GM18498 (cell line): Measurements from ENCODE around the gene TMEM119.

Source experiments
- ATAC-seq: cut with Tn5 transposase; IDR thresholded peaks from one replicate; pipeline ENCODE4 v1.9.1; 2021; ENCODE audit warnings: mild to moderate bottlenecking, moderate library complexity; ENCODE audit not compliant: unreplicated experiment

TMEM119 gene, protein sequence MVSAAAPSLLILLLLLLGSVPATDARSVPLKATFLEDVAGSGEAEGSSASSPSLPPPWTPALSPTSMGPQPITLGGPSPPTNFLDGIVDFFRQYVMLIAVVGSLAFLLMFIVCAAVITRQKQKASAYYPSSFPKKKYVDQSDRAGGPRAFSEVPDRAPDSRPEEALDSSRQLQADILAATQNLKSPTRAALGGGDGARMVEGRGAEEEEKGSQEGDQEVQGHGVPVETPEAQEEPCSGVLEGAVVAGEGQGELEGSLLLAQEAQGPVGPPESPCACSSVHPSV

DNA sequence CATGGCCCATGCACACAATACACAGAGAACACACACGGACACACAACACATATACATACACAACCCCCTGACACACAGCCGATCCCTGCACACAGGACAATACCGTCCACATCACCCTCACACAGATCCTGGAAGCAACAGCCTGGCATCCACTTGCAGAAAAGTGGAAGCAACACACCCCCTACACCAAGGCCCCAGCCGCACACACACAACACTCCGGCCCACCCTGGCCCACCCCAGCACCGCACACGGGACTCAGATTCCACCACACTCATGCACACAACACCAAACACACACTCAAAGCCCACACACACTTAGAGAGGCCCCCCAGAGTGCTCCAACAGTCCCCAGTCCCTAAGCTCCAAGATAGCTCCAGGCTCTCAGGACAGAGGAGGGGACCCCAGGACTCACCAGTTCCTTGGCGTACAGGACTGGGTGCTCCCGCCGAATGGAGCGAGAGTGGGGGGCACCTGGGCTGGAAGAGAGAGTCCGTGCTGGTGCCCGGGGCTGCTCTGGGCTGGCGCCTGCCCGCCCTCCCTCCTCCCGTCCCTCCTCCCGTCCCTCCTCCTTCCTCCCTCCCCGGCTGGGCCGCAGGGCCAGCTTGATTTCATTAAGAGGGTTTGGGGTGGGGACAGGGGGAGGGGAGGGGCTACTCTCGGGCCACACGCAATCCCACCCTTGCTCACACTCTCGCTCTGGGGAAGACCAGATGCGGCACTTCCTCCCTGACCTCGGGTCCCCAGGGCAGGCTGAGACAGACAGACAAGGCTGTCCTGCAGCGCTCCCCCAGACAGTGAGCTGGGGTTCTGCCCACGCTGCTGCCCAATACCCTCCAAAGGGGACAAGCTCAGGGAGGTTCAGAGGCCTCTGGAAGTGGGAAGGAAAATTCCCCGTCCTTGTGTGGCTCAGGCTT, at the start of gene TMEM119:
TSS of gene TMEM119 (minus strand) at position 526 of the 913 bp plus-strand sequence. CDS start 5,701 bp downstream, outside the sequence.
- no peak for ATAC-seq

DNA sequence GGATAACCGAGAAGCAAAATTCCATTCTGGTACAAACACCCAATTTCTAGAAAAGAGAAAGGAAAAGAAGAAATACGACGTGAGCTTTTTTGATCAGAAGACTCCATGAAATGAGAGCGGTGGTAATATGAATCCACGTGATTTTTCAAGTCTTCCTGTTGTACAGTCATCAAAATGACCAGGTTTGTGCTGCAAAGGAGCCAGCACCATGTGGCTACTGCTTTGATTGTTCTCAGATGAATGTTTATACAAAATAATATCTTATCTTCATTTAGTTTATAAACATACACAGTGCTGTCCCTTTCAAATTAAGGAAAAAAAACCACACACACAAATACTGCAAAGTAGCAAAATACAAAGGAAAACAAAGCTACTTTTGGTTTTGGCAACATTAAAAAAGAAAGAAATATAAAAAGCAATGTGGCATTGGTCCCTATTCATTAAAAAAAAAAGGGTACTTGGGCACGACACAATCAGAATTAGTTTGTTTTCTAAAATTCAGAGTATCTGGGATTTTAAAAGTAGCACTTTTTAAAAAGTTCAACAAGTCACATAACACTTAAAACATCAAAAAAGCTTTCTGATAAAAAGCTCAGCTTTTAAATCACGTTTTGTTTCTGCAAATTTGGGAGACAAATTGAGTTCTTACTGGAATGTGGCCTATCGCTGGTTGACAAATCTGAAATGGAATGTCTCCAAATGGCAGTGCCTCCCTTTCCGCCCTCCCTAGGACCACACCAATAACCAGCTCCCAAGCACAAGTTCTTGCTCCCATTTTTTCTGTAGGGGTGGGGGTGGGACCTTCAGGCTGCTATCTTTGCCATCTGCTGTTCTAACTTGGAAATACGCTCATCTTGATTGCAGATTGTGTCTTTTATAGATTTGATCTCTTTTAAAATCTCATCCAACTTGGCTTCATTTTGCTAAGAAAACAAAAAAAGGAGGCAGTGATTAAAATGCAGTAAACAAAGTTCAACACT, 49.0 kb upstream of the TMEM119 start:
- no peak for ATAC-seq

DNA sequence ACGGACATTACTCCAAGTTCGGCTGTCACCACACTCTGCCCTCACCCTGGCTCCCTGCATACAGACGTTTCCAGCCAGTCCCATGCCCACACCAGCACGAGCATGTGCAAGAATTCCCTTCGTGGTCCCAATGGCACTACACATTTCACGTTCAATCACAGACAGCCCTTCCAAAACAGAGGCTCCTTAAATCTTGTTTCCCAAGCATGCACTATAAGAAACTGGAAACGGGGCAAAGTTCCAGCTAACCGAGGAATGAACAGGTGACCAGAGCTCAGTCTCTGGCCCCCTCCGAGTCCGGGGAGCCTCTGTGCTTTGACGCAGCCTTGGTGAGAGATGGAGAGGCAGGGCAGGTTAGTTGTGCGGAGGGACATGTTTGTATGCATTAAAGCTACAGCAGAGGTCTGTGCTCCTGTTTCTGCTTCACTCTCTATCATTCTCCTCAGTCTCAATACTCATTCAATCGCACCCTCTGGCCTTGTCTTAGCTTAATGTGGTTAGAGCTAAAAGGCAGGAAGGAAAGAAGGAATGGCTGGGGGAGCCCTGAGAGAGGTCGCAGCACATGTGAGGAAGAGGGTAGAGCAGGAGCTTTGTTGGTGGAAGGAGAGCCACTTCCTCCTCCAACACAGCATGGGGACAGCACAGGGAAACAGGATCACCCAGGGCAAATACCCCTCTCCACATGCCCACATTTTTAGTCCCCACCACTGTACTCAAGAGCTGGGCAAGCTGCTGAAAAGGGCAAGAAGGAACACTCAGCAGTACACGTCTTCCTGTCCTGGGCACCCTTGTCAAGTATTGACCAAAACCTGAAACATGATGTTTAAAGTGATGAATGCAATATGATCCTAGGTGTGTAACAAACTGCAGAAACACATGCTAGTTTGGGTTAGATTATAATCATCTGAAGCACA, 48.1 kb upstream of the TMEM119 start:
- ATAC-seq, result no peak

DNA sequence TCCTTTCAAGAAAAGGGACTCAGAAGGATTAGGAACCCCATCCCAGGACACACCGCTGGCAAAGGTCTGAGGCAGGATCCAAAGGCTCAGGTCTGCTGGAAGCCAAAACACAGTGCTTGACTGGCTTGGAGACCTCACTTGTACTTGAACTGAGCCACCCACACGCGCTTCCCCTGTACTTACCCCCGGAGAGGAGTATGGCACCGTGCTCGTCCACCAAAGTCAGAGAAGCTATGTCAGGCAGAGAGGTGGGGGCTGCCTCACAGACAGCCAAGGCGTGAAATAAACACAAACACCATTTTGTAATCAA, 46.9 kb upstream of the TMEM119 start:
- ATAC-seq, result no peak

DNA sequence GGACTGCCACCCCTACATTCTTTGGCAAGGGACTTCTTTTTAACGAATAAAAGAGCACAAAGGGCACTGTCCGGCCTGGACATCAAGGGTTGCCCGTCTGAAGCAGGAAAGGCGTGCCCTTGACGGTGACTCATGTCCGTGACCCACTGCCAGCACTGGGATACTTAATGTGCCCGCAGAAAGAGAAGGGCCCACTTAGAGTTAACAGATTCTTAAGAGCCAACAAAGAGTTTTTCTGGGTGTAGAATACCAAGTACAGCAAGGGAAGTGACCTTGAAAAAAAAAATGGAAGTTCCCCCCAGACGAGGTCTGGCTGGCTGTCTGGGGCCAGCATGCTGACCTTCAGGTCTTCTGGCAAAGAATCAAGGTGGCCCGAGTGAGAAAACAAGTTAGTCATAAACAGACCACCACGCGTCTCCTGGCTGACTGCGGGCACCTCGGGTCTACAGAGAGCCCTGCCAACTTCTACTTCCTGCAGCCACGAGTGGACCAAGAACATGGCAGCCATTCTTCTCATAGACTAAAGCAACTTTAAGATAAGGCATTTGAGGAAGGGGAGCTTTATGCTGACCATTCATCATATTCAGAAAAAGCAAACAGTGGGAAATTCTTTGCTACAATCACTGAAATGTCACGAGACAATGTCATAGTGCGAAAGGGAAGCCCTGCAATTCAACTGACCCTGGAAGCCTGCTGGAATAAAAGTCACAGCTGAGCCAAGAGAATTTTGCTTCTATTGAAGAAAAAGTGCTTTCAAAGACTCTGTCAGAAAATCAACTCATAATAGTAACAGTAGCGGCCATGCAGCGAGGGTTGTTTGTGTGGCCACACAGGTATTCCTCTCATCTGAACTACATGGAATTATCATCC, 46.3 kb upstream of the TMEM119 start:
- no peak for ATAC-seq

DNA sequence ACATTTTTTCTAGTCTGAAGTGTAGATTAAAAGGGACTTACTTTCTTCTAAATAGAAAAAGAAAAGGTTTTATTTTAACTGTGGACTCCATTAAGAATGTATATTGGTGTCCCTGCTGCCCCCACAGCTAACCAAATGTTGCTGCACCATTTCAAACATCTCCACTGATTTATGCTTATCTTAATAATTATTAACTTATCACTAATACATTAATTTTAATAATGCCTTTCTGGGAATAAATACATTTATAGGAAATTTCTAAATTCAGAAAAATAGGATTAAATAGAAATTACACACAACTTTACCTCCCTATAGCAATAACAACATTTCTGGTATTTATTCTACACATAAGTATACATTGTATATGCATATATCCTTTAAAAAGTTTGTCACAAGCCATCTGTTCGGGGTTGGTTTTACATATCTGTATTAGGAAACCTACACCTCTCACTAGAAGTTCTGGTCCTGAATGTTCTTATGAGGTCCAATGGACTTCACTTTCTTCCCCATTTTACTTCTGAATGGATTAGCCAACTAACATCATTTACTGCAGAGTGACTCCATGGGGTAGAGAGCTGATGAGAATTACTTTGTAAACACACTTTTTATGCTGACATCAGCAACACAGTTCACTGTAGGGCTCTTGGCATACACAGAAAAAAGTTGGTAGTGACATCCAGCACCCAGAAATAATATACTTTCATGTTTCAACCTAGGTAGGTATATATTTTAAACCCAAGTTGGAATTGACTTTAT, 45.2 kb upstream of the TMEM119 start:
- ATAC-seq, result no peak

DNA sequence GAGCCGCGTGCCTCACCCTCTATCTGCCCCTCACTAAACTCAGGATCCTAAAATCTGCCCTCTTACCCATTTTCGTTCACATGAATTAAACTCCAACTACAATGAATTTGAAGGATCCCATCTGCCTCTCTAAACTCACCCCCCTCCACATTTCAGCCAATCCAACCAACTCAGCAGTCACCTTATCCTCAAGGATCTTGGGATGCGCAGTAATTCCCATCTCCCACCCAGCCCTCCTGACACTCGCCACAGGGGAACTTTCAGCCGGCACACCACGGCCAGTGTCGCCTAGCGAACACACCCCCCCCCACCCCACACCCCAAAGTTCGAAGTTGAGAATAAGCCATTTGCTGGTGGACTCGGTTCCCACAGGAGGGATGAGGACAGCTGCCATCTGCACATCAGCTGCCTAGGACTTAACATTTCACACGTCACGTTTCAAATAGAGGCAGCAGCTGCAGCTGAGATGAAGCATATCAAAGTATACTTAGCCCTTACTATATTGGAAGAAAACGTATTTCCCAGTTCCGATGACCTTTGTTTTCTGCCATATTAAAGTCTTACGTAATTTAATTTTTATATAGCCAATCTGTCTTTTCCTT, 44.5 kb upstream of the TMEM119 start:
- ATAC-seq, result no peak

DNA sequence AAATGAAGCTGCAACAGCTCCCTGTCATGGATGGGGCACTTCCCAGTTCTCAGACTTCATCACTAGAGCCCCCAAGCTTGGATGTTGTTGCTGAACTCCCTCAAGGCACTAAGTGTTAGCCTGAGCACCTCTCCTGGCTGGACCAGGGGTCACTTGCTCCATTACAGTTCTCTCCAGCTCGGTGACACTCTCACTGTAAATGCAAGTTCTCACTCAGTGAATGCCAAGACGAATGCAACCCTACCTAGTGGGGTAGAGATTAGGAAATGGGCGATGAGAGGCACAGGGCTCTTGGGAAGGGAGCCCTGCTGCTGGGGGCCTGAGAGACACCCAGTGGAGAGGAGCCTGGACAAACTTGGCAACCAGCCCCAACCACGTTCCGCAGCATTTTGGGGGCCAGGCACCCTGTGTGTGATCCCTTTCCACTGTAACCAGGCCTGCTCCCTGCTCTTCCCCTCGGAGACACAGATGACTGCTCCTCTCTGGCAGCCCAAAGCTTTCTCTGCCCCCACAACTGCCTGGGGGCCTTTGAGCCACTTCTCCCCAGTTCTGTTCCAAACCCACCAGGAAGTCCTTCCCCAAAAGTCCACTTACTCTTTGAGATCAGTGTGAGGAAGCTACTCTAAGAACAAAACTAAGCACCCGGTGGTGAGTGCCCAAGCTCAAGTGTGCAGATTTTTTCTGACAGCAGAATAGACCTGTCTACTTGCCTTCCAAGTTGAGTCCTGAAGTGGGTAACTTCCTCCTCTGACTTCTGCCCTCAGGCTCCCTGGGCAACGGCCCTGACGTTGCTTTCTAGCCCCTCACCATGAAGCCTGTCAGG, 43.8 kb upstream of the TMEM119 start:
- no peak for ATAC-seq

DNA sequence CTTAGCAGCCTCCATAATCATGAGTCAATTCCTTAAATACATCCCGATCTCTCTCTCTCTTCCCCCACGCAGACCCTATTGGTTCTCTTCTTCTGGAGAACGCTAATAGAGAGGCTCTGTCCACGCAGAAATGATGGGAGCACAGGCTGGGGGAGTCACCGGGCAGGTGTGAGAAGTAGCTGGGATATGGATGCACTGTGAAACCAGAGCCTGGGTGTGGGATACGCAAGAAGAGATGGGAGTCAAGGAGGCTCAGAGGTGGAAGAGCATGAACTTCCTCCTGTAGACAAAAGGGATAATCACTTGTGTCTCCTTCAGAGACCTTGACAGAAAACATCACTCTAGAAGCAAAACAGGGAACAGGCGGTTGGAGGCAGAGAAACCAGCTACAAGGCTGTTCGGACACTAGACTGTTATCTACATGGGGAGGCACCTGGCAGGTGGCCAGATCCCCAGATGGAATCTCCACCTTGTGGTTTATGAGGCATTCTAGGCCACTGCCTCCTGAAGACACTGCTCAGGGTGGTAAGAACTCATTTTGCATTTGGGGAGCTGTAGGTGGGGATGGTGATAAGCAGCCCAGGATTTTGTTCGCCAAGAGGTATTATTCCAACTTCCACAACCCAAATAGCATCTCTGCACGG, 43.0 kb upstream of the TMEM119 start:
- no peak for ATAC-seq

DNA sequence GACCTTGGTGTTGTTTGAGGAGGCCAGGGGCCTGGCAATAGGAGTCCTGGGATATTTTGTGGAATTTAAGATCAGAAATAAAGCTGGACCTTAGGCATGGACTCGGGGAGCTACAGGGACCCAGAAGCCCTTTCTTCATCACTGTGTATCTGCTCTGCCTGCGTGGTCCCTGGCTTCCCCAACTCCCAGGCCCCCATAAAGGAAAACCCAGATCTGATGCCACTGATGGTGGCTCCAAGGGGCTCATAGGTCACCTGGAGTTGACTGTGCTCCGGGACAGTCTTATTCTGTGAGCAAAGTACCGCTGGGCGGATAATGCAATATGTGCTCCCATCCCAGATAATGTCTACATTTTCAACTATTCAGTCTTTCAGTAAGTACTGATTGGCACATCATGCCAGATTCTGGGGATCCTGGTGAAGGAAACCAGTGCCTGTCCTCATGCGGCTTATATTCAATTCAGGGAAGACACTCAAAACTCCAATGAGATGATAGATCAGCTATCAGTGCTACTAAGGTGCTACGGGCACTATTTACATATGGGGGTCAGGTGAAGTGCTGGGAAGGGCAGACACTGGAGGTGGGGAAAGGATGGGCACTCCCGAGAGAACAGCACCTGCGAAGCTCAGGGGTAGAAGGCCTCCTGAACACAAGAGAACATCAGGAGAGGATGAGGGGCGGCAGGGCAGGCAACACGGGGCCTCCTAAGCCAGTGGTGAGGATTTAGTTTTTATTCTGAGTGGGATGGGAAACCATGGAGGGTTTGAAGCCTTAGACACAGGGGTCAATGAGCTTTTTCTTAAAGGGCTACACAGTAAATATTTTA, 41.3 kb upstream of the TMEM119 start:
- ATAC-seq, result no peak

DNA sequence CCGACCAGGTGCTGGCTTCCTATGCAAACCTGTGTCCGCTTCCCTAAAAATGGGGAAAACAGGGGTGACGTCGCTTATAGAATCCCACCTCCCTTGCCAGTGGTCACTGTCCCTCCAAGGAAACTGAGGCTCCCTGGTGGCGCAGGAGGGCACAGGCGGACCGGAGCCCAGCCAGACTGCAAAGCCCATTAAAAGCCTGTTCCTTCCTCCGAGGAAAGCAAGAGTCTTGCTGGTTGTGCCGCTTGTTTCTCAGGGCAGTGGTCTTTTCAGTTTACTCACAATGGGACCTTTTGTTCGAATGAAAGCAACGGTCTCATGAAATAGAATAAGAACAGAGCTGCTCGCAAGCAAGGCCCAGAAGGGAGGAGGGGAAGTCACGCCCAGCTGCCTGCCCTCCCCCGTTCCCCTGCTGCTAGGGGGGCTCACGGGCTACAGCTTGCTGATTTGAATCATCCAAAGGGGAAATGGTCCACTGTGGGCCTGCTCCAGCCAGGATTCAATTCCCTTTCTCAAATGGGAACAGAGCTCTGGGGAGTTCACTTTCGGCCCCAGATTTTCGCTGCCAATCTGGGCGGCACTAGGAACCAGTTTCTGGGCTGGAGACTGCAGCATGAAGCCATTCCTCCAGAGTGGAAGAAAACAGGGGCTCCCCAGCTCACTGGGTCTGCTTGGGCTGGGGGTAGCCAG, 40.4 kb upstream of the TMEM119 start:
- ATAC-seq, result no peak

DNA sequence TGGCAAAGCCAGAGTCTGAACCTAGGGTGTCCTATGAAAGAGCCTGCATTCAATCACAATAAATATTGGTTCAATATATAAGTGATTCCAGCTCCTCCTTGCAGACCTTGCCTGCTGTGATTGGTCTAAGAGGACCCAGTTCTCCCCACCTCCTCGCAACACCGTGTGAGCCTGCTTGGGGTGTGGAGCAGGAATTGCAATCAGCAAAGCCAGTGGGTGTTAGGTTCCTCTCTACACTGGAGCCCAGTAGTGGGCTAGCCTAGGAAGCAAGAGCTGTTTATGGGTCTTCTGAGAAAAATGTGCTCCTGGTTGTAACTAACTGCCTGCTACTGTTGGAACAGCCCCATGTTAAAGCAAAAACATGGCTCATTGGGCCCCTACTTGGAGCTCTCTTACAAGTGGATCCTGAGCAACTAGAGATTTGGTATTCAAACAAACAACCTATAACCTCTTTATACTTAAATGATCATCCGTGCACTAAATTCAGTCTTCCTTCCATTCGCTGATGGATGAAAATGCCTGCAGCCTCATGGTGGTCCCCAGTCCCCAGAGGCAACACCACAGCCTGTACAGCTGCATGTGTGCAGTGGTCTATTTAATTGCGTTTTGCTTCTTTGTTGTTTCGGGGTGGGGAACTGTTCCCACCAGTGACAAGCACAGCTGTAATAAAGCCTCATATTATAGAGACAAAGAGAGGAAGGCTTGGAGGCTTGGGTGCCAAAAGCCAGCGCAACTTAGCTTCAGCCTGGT, 39.5 kb upstream of the TMEM119 start:
- ATAC-seq, result no peak

DNA sequence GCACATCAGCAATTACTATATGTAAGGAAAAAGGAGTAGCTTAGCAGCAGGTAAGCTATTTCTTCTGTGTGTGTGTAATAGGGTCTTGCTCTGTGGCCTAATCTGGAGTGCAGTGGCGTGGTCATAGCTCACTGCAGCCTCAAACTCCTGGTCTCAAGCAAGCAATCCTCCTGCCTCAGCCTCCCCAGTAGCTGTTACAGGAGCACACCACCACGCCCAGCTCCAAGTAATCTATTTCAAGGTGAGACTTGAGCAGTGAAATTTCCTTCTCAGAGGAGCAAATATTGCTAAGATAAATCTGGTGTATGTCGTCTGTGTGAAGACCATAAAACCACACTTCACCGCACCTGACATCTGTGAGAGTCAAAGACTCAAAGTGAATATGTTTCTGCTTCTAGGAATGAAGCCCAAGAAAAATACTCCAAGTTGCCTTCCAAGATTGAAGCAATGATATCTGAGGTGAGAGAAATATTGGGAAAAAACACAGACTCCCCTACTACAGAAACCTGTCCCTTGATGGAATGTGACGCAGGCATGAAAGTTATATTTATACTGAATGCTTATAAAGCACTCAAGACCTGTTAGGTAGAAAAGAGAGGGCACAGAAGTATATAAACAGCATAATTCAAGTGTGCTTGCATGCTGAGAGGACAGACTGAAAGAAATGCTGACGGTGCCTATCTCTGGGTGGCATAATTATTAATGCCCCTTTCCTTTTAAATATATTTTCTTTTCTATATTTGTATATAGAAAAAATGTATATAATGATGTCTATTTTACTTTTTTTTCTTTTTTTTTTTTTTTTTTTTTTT, 38.3 kb upstream of the TMEM119 start:
- ATAC-seq, result peak; percentile 0
